Sciatic nerve (tissue), 2 donors: Measurements from ENCODE around the gene NCKAP5. TPM values are rescaled to one million over a fixed set of nuclear protein-coding genes. Genes with fewer than 3 reads are reported as not detected.

Source experiments
- ATAC-seq: fragments of 200-7000 bp; cut with Tn5 transposase; one replicate; pipeline ENCODE4 v1.9.1; 2020; ENCODE audit warnings: mild to moderate bottlenecking, moderate library complexity
- DNase-seq: peaks from one replicate; pipeline ENCODE4 v3.0.0-alpha.2; 2020; ENCODE audit warnings: low spot score
- intact Hi-C: fragments of 100-400 bp; cut with DNase I; formaldehyde crosslinking; loops from one replicate; pipeline ENCODE4 v1.14.2; 2022
- total RNA-seq: library from RNA; stranded (reverse); fragmentation: NEBNext Ultra II Directional; extraction: Animal tissue kit (Norgen Biotek cat#: 25700); gene quantifications from one replicate; pipeline ENCODE4 v1.2.1, GENCODE V29; 2021
- donor health status: DM: no; HTN: no; CAD: no.
- donor health status: DM: no; HTN: no; CAD: no.

Gene NCKAP5
- total RNA-seq, 1 donor from 2014 or later = 10.5 TPM

- ATAC-seq (no peak), DNase-seq (no peak)
Observed at GRCh38 chr2:133110201-133110600, 458.1 kb downstream of the NCKAP5 start.

GRCh38 chr2:133109772-133110171 lies 458.5 kb downstream of the NCKAP5 start:
- DNase-seq (no peak), ATAC-seq (no peak)
- intact Hi-C loops = no loop called here

More at GRCh38 chr2:133110201-133110600, 458.1 kb downstream of the NCKAP5 start:
- intact Hi-C loops = no loop called here

GRCh38 chr2:133107058-133107815 lies 461.0 kb downstream of the NCKAP5 start:
- no peak for ATAC-seq
- DNase-seq = no peak
- intact Hi-C loops = no loop called here

GRCh38 chr2:133104871-133105270 lies 463.4 kb downstream of the NCKAP5 start:
- intact Hi-C loops = no loop called here
- DNase-seq (no peak), ATAC-seq (no peak)

- no peak for ATAC-seq
- intact Hi-C loops = no loop called here
- no peak for DNase-seq
Observed at GRCh38 chr2:133098787-133099186, 469.5 kb downstream of the NCKAP5 start.

GRCh38 chr2:133097666-133098065 lies 470.6 kb downstream of the NCKAP5 start:
- no peak for ATAC-seq
- intact Hi-C loops = no loop called here
- no peak for DNase-seq

GRCh38 chr2:133092571-133092970 lies 475.7 kb downstream of the NCKAP5 start:
- intact Hi-C loops = no loop called here
- ATAC-seq (no peak), DNase-seq (no peak)

GRCh38 chr2:133090358-133090757 lies 477.9 kb downstream of the NCKAP5 start:
- ATAC-seq (no peak), DNase-seq (no peak)
- intact Hi-C loops = no loop called here

- ATAC-seq (no peak), DNase-seq (no peak)
- intact Hi-C loops = no loop called here
Observed at GRCh38 chr2:133086176-133086575, 482.1 kb downstream of the NCKAP5 start.

- no peak for DNase-seq
- intact Hi-C loops = no loop called here
Observed at GRCh38 chr2:133085646-133086045, 482.6 kb downstream of the NCKAP5 start.

GRCh38 chr2:133082034-133082433 lies 486.2 kb downstream of the NCKAP5 start:
- DNase-seq = no peak
- ATAC-seq = no peak
- intact Hi-C loops = no loop called here

More at GRCh38 chr2:133085646-133086045, 482.6 kb downstream of the NCKAP5 start:
- ATAC-seq = no peak

GRCh38 chr2:133080822-133081221 lies 487.4 kb downstream of the NCKAP5 start:
- no peak for DNase-seq
- ATAC-seq = no peak
- intact Hi-C loops = no loop called here

- no peak for DNase-seq
- ATAC-seq = no peak
- intact Hi-C loops = loop anchor here (1.0 kb wide), 1 partner anchor 35 kb away; no protein-coding TSS in a partner anchor
Observed at GRCh38 chr2:133078667-133079411, 489.4 kb downstream of the NCKAP5 start.

GRCh38 chr2:133077269-133077822 lies 490.9 kb downstream of the NCKAP5 start:
- DNase-seq = no peak
- ATAC-seq = peak; percentile 71
- intact Hi-C loops = no loop called here

- DNase-seq (no peak), ATAC-seq (no peak)
- intact Hi-C loops = no loop called here
Observed at GRCh38 chr2:133072837-133073694, 495.2 kb downstream of the NCKAP5 start.

GRCh38 chr2:133063775-133064174 lies 504.5 kb downstream of the NCKAP5 start:
- intact Hi-C loops = no loop called here
- no peak for ATAC-seq
- DNase-seq = no peak

GRCh38 chr2:133062931-133063665 lies 505.2 kb downstream of the NCKAP5 start:
- DNase-seq (no peak), ATAC-seq (no peak)
- intact Hi-C loops = no loop called here

- no peak for ATAC-seq
- intact Hi-C loops = no loop called here
- DNase-seq = no peak
Observed at GRCh38 chr2:133061874-133062593, 506.2 kb downstream of the NCKAP5 start.
